OCI-LY3 (cell line): Measurements from ENCODE around the gene DHTKD1.
A peak's percentile ranks its signal among the peaks of the same experiment; 100 is the strongest.

ENCODE experiments used
- H2AFZ ChIP-seq: fragments of 200-600, 300-600 bp; shearing (Covaris generic); 2 replicates; pipeline ENCODE4 v1.6.0; 2014; ENCODE audit warnings: antibody characterized with exemption, low read depth, low read length
- H3K27ac ChIP-seq: fragments of 200-600, 300-600 bp; sonication (generic); 2 replicates; pipeline ENCODE4 v1.5.1; 2014; ENCODE audit warnings: mild to moderate bottlenecking, low read length, moderate library complexity, mixed read lengths
- H3K27me3 ChIP-seq: fragments of 200-600, 300-600 bp; sonication (generic); 2 replicates; pipeline ENCODE4 v1.6.1; 2014; ENCODE audit warnings: low read depth, low read length, mixed read lengths
- H3K36me3 ChIP-seq: fragments of 200-600, 300-600 bp; sonication (generic); replicated peaks from 2 replicates; pipeline ENCODE3; 2014; ENCODE audit warnings: low read depth, low read length, mixed read lengths
- H3K4me1 ChIP-seq: fragments of 300-600, 200-600 bp; sonication (generic); 2 replicates; pipeline ENCODE4 v1.6.1; 2014; ENCODE audit warnings: low read length, mixed read lengths
- H3K4me2 ChIP-seq: fragments of 200-600, 300-600 bp; sonication (generic); 2 replicates; pipeline ENCODE4 v1.6.1; 2014; ENCODE audit warnings: low read length, mixed read lengths
- H3K4me3 ChIP-seq: fragments of 300-600, 200-600 bp; sonication (generic); 2 replicates; pipeline ENCODE4 v1.5.1; 2014; ENCODE audit warnings: antibody characterized with exemption, mild to moderate bottlenecking, low read length, moderate library complexity
- H3K79me2 ChIP-seq: fragments of 300-600, 200-600 bp; shearing (Covaris generic); 2 replicates; pipeline ENCODE4 v1.6.1; 2014; ENCODE audit warnings: mild to moderate bottlenecking, low read length, mixed read lengths
- H3K9ac ChIP-seq: fragments of 300-600, 200-600 bp; shearing (Covaris generic); 2 replicates; pipeline ENCODE4 v1.6.0; 2014; ENCODE audit warnings: mild to moderate bottlenecking, low read length, moderate library complexity
- H3K9me3 ChIP-seq: fragments of 200-600, 300-600 bp; shearing (Covaris generic); 2 replicates; pipeline ENCODE4 v1.6.1; 2014; ENCODE audit warnings: low read length, mixed read lengths; ENCODE audit not compliant: insufficient read depth
- H4K20me1 ChIP-seq: fragments of 200-600, 300-600 bp; sonication (generic); 2 replicates; pipeline ENCODE4 v1.6.1; 2016; ENCODE audit warnings: low read length, mixed read lengths; ENCODE audit not compliant: insufficient read depth
- EZH2phosphoT487 ChIP-seq: fragments of 200-600 bp; shearing (Covaris generic); IDR thresholded peaks from 2 replicates; pipeline ENCODE4 v1.6.1; 2018; ENCODE audit warnings: antibody characterized with exemption, mixed run types, low read depth
- TF ChIP-seq, protein P1 (sequence below): fragments of 200-600, 300-600 bp; sonication (generic); IDR thresholded peaks from 2 replicates; pipeline ENCODE4 v1.5.1; 2014; ENCODE audit warnings: antibody characterized with exemption, low read length, low read depth

DHTKD1 gene, protein sequence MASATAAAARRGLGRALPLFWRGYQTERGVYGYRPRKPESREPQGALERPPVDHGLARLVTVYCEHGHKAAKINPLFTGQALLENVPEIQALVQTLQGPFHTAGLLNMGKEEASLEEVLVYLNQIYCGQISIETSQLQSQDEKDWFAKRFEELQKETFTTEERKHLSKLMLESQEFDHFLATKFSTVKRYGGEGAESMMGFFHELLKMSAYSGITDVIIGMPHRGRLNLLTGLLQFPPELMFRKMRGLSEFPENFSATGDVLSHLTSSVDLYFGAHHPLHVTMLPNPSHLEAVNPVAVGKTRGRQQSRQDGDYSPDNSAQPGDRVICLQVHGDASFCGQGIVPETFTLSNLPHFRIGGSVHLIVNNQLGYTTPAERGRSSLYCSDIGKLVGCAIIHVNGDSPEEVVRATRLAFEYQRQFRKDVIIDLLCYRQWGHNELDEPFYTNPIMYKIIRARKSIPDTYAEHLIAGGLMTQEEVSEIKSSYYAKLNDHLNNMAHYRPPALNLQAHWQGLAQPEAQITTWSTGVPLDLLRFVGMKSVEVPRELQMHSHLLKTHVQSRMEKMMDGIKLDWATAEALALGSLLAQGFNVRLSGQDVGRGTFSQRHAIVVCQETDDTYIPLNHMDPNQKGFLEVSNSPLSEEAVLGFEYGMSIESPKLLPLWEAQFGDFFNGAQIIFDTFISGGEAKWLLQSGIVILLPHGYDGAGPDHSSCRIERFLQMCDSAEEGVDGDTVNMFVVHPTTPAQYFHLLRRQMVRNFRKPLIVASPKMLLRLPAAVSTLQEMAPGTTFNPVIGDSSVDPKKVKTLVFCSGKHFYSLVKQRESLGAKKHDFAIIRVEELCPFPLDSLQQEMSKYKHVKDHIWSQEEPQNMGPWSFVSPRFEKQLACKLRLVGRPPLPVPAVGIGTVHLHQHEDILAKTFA

DNA sequence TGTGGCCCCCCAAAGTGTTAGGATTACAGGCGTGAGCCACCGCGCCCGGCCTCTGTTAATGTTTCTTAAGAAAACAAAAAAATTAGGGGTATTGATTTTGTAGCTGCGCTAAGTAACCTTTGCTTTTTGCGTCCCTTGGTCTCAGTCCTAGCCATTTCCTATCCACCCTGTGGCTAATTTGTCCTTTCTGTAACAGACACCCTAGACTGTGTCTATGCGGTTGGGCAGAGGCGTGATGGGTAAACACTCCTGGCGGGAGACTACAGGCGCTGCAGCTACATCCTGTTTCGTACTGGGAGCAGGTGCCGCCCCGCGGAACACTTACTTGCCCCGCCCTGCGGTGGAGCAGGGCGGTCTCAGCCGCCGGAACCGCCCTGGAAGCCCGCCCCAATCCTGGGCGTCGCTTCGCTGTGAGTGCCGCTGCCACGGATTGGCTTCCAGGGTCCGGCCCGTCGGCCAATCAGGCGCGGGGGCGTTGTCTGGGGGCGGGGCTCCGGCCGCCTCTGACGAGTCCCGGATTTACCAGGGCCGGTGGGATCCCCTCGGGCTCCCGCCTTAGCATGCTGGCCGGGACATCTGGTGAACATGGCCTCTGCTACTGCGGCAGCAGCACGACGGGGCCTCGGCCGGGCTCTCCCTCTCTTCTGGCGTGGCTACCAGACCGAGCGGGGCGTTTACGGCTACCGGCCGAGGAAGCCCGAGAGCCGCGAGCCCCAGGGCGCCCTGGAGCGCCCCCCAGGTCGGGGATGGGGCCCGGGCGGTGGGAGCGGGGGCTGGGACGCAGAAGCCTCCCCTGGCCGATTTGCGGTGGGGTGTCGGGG, at the start of gene DHTKD1:
Gene DHTKD1, plus strand, starts transcription at position 506 of the 821 bp plus-strand sequence. Its CDS starts 80 bp downstream, at position 586.
- Histone ChIP-seq H3K4me3 (peak within 1 kb of the TSS; percentile 93), H3K9me3 (no peaks in the 10 kb centered on the region), H3K36me3 (peaks cover 6% of the 10 kb centered on the region), H3K9ac (peak within 1 kb of the TSS; percentile 82), H4K20me1 (peaks cover 6% of the 10 kb centered on the region), H3K4me2 (peak within 1 kb of the TSS; percentile 98), H3K79me2 (peaks cover 49% of the 10 kb centered on the region), H3K27me3 (no peaks in the 10 kb centered on the region), H2AFZ (0 out of 2 replicates have a peak within 1 kb of the TSS, but pooled peaks have one; percentile 9), H3K4me1 (peaks cover 26% of the 10 kb centered on the region), H3K27ac (peak within 1 kb of the TSS; percentile 73)
- TF ChIP-seq, protein P1, sequence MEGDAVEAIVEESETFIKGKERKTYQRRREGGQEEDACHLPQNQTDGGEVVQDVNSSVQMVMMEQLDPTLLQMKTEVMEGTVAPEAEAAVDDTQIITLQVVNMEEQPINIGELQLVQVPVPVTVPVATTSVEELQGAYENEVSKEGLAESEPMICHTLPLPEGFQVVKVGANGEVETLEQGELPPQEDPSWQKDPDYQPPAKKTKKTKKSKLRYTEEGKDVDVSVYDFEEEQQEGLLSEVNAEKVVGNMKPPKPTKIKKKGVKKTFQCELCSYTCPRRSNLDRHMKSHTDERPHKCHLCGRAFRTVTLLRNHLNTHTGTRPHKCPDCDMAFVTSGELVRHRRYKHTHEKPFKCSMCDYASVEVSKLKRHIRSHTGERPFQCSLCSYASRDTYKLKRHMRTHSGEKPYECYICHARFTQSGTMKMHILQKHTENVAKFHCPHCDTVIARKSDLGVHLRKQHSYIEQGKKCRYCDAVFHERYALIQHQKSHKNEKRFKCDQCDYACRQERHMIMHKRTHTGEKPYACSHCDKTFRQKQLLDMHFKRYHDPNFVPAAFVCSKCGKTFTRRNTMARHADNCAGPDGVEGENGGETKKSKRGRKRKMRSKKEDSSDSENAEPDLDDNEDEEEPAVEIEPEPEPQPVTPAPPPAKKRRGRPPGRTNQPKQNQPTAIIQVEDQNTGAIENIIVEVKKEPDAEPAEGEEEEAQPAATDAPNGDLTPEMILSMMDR = peak; percentile 11; the same call in 1 of the 2 replicates
- TF ChIP-seq EZH2phosphoT487 = no peak

DNA sequence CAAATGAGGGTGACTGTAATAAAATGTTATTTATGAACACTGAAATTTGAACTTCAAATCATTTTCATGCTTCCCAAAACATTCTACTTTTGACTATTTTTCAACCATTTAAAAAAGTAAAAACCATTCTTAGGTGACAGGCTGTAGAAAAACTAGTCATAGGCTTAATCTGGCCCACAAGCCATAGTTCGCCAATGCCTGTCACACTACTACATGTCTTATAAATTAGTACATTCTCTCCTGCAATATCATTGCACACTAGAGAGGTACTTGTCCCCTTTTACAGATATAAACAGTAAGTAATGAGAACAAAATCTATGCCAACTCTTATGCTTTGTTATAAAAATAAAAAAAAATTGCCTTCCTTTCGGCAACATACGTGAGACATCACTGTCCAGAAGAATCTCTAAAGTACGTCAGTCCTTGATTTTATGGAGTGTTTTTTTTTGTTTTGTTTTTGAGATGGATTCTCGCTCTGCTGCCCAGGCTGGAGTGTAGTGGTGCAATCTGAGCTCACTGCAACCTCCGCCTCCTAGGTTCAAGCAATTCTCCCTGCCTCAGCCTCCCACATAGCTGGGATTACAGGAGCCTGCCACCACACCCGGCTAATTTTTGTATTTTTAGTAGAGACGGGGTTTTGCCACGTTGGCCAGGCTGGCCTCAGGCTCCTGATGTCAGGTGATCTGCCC, 49.3 kb upstream of the DHTKD1 start:
- TF ChIP-seq, protein P1 = no peak
- TF ChIP-seq EZH2phosphoT487 = no peak
- no peak overlapping the region for H3K4me2 ChIP-seq
- H3K79me2 ChIP-seq = peaks cover 89% of the 10 kb centered on the region
- H2AFZ ChIP-seq = no peak overlapping the region
- no peaks in the 10 kb centered on the region for H3K27me3 ChIP-seq
- no peaks in the 10 kb centered on the region for H3K9me3 ChIP-seq
- H3K27ac ChIP-seq = no peak overlapping the region
- H3K4me3 ChIP-seq = no peak overlapping the region
- peaks cover 45% of the 10 kb centered on the region for H4K20me1 ChIP-seq
- peaks cover 9% of the 10 kb centered on the region for H3K36me3 ChIP-seq
- H3K4me1 ChIP-seq = peaks cover 31% of the 10 kb centered on the region
- no peak overlapping the region for H3K9ac ChIP-seq

DNA sequence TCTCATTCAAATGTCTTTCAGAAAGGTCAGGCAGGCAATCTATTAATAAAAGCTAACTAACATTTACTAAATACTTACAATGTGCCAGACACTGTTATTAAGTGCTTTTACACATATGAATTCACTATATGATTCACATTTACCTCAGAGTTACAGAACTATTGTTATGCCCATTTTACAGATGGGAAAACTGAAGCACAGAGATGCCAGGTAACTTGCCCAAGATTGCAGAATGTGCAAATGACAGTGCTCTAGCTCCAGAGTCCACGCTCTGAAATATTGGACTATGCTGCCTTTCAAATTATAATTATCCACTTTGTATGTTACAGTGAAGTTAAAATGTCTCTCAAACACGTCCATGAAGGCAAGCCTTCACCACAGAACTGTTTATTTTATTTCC, 48.2 kb upstream of the DHTKD1 start:
- Histone ChIP-seq H2AFZ (no peak overlapping the region), H3K4me3 (no peak overlapping the region), H3K9ac (no peak overlapping the region), H3K36me3 (peaks cover 9% of the 10 kb centered on the region), H3K27ac (peak overlapping the region; percentile 15; the same call in 1 of the 2 replicates), H3K27me3 (no peaks in the 10 kb centered on the region), H3K4me2 (peak overlapping the region; percentile 16; the same call in 1 of the 2 replicates), H3K4me1 (peaks cover 36% of the 10 kb centered on the region), H3K79me2 (peaks cover 90% of the 10 kb centered on the region), H3K9me3 (no peaks in the 10 kb centered on the region), H4K20me1 (peaks cover 47% of the 10 kb centered on the region)
- TF ChIP-seq EZH2phosphoT487 = no peak
- TF ChIP-seq, protein P1 = no peak
